Tibial nerve (tissue), 4 donors: ENCODE measurements around the gene TTC23.

Experiments used
- CTCF ChIP-seq, 5 experiments: fragments of 200-600 bp in 3 of 5; fragments of 450-650 bp in 2 of 5; sonication (generic) in 3 of 5; IDR thresholded peaks; one replicate each; pipeline ENCODE4 v1.5.1; 2016 to 2019; ENCODE audit warnings: antibody characterized with exemption in 5 of 5, mild to moderate bottlenecking in 3 of 5, moderate library complexity in 2 of 5
- EP300 ChIP-seq, 2 donors: sonication (generic); formaldehyde crosslinking; IDR thresholded peaks; one replicate each; pipeline ENCODE4 v1.6.1; 2017; ENCODE audit warnings: antibody characterized with exemption in 2 of 2, mild to moderate bottlenecking in 1 of 2
- POLR2A ChIP-seq, 2 donors: fragments of 450-650 bp; IDR thresholded peaks; one replicate each; pipeline ENCODE4 v1.6.1; 2017; ENCODE audit warnings: antibody characterized with exemption in 2 of 2, mild to moderate bottlenecking in 2 of 2, moderate library complexity in 2 of 2

DNA sequence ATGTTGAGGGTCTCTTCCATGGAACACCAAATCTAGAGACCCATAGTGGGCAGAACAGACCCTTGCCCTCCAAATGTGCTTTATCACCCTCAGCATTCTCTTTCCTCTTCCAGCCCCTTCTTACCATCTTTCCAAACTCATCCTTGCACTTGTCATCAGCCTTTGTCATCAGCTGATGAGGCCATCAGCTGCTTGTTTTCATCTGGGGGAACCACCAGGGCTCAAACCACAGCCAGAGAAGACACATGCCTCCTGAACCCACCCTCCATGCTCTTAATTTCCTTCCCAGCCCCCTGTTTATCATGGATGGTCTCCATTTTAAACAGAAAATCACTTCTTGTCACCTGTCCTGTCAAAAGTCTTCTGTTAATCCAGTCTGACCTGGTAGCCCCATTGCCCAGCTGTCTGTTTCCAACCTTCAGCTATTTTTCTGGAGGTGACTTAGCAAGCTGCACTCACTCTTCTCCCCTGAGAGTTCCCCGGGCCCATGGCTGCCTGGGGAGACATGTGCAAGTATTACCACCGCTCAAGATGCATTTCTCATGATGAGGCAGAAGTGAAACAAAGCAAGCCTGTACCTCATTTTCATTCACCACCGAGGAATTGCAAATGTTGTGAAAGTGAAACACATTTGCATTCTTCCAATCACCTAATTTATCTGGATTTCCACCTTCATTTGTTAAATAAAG lies 159.2 kb downstream of the TTC23 start:
- TF ChIP-seq CTCF (IDR thresholded peaks at IDR 0.05), result no peak
- no peak for TF ChIP-seq POLR2A (IDR thresholded peaks at IDR 0.05)
- TF ChIP-seq EP300 (IDR thresholded peaks at IDR 0.05), result no peak
